Transverse colon (tissue), 4 donors: Measurements from ENCODE around the gene ZSWIM7.

Source experiments
- CTCF ChIP-seq, 5 experiments: fragments of 200-600 bp in 3 of 5; fragments of 450-650 bp in 2 of 5; sonication (generic) in 3 of 5; IDR thresholded peaks; 1 replicate in 2 of 5; 2 replicates in 3 of 5; pipeline ENCODE4 v1.5.1; 2016 to 2017; ENCODE audit warnings: antibody characterized with exemption in 5 of 5, inconsistent platforms in 3 of 5, mild to moderate bottlenecking in 2 of 5, moderate library complexity in 1 of 5
- EP300 ChIP-seq: sonication (generic); formaldehyde crosslinking; IDR thresholded peaks from one replicate; pipeline ENCODE4 v1.6.1; 2017; ENCODE audit warnings: antibody characterized with exemption, low read depth
- POLR2A ChIP-seq: fragments of 450-650 bp; IDR thresholded peaks from one replicate; pipeline ENCODE4 v1.6.1; 2016; ENCODE audit warnings: antibody characterized with exemption, mild to moderate bottlenecking, moderate library complexity
- POLR2AphosphoS5 ChIP-seq, 3 donors: sonication (generic); formaldehyde crosslinking; IDR thresholded peaks; one replicate each; pipeline ENCODE4 v1.6.1; 2016; ENCODE audit warnings: antibody characterized with exemption in 3 of 3

- TF ChIP-seq CTCF (IDR thresholded peaks at IDR 0.05) (no peak), POLR2AphosphoS5 (IDR thresholded peaks at IDR 0.05) (peak in 1 of 3 donors; percentile 15), POLR2A (no peak), EP300 (no peak)
These were observed 52.8 kb downstream of the ZSWIM7 start for GRCh38 chr17:15946611-15947120.
